ENCODE data around the gene KIF21A.

The KIF21A gene

DNA sequence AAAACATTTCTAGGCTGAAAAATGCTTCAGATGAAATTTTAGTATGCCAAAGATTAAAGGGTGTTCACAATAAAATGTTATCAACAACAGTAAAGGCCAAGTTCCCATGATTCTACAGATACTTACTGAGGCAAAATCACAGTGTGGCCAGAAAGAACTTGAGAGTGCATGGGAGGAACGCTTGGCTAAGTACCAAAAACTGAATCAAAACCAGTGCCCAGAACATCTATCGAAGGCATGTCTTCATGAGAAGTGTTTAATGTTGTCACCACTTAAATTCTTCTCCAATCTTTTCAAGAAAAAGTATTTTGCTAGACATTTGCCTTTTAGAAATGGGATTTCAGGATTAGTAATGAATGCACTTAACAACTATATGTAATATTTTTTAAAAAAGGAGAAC, 41.5 kb downstream of the KIF21A start:
- CTCF ChIA-PET: no interaction called here
- H3K9me3 ChIP-seq (ENCODE audit: control extremely low read depth in 1 of 5, control insufficient read depth in 4 of 5, insufficient read depth in 2 of 5, low read depth in 1 of 5, low read length in 4 of 5): no peaks in the 10 kb centered on the region
- H3K27me3 ChIP-seq (replicated peaks in 2 of 5; ENCODE audit: control insufficient read depth in 4 of 5, insufficient read depth in 5 of 5, low read length in 4 of 5): no peaks in the 10 kb centered on the region
- DNase-seq: no peak
- POLR2A ChIA-PET: no interaction called here
- whole genome bisulfite sequencing (ENCODE audit: insufficient coverage): 83% methylated on average over 1 of the region's 2 CpGs
- no peaks in the 10 kb centered on the region for H3K4me1 ChIP-seq (ENCODE audit: control extremely low read depth in 1 of 4, control insufficient read depth in 4 of 4, insufficient read depth in 4 of 4, low read length in 3 of 4)
- no peak overlapping the region for H3K27ac ChIP-seq (ENCODE audit: insufficient read depth in 1 of 2, low read depth in 1 of 2, low read length in 2 of 2, poor library complexity in 1 of 2, severe bottlenecking in 2 of 2)
- H3K36me3 ChIP-seq (ENCODE audit: control insufficient read depth in 4 of 4, insufficient read depth in 4 of 4, low read length in 3 of 4): no peaks in the 10 kb centered on the region
- no peak overlapping the region for H3K4me3 ChIP-seq (ENCODE audit: control insufficient read depth in 1 of 7, extremely low read depth in 1 of 7, insufficient read depth in 4 of 7, low read depth in 2 of 7, low read length in 6 of 7)

DNA sequence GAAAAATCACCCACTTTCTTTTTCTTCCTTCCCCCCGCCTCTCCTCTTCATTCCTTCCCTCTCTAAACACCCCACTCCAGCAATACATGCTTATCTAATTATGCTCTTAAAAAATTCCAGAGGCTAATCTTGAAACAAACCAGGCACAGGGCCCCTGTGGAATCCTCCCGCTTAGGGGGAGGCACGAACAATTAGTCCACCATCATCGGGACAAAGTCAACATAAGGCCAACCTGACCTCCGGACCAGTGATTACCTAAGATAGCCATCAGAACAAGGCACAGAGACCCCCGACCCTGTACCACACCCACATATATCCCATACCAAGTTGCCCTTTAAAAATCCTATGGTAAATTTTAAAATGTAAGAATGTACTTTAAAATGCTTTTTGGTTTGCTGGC, 47.1 kb downstream of the KIF21A start:
- Histone ChIP-seq H3K27me3 (replicated peaks in 2 of 5; ENCODE audit: control insufficient read depth in 4 of 5, insufficient read depth in 5 of 5, low read length in 4 of 5) (no peaks in the 10 kb centered on the region), H3K4me3 (ENCODE audit: control insufficient read depth in 1 of 7, extremely low read depth in 1 of 7, insufficient read depth in 4 of 7, low read depth in 2 of 7, low read length in 6 of 7) (no peak overlapping the region), H3K4me1 (ENCODE audit: control extremely low read depth in 1 of 4, control insufficient read depth in 4 of 4, insufficient read depth in 4 of 4, low read length in 3 of 4) (no peaks in the 10 kb centered on the region), H3K27ac (ENCODE audit: insufficient read depth in 1 of 2, low read depth in 1 of 2, low read length in 2 of 2, poor library complexity in 1 of 2, severe bottlenecking in 2 of 2) (no peak overlapping the region), H3K9me3 (ENCODE audit: control extremely low read depth in 1 of 5, control insufficient read depth in 4 of 5, insufficient read depth in 2 of 5, low read depth in 1 of 5, low read length in 4 of 5) (no peaks in the 10 kb centered on the region), H3K36me3 (ENCODE audit: control insufficient read depth in 4 of 4, insufficient read depth in 4 of 4, low read length in 3 of 4) (no peaks in the 10 kb centered on the region)
- DNase-seq: no peak
- POLR2A ChIA-PET: no interaction called here
- WGBS (ENCODE audit: insufficient coverage): 90% methylated on average over 2 of the region's 6 CpGs
- CTCF ChIA-PET: no interaction called here

DNA sequence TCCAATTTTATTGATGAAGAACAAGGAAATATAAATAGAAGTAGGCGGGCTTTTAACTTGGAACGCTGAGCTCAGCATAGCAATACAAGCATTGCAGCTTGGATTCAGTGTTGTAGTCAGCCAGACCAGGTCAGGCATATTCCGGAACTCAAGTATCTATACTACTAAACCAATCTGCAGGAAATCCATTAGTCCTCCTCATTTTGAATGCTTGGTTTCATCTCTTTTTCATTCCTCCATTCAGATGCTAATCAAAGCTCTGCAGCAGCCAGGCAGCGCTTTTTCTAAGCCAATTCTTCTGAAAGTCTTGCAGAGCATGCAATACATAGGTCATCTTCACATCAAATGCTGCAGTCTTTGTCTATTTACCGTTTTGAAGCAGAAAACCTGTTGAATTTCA, 49.0 kb downstream of the KIF21A start:
- ChIA-PET POLR2A (no interaction called here), CTCF (no interaction called here)
- Histone ChIP-seq H3K27me3 (replicated peaks in 2 of 5; ENCODE audit: control insufficient read depth in 4 of 5, insufficient read depth in 5 of 5, low read length in 4 of 5) (no peaks in the 10 kb centered on the region), H3K36me3 (ENCODE audit: control insufficient read depth in 4 of 4, insufficient read depth in 4 of 4, low read length in 3 of 4) (no peaks in the 10 kb centered on the region), H3K4me3 (ENCODE audit: control insufficient read depth in 1 of 7, extremely low read depth in 1 of 7, insufficient read depth in 4 of 7, low read depth in 2 of 7, low read length in 6 of 7) (no peak overlapping the region), H3K27ac (ENCODE audit: insufficient read depth in 1 of 2, low read depth in 1 of 2, low read length in 2 of 2, poor library complexity in 1 of 2, severe bottlenecking in 2 of 2) (no peak overlapping the region), H3K4me1 (ENCODE audit: control extremely low read depth in 1 of 4, control insufficient read depth in 4 of 4, insufficient read depth in 4 of 4, low read length in 3 of 4) (no peaks in the 10 kb centered on the region), H3K9me3 (ENCODE audit: control extremely low read depth in 1 of 5, control insufficient read depth in 4 of 5, insufficient read depth in 2 of 5, low read depth in 1 of 5, low read length in 4 of 5) (no peaks in the 10 kb centered on the region)
- WGBS (ENCODE audit: insufficient coverage): 70% methylated on average over 3 of the region's 5 CpGs
- DNase-seq: no peak

DNA sequence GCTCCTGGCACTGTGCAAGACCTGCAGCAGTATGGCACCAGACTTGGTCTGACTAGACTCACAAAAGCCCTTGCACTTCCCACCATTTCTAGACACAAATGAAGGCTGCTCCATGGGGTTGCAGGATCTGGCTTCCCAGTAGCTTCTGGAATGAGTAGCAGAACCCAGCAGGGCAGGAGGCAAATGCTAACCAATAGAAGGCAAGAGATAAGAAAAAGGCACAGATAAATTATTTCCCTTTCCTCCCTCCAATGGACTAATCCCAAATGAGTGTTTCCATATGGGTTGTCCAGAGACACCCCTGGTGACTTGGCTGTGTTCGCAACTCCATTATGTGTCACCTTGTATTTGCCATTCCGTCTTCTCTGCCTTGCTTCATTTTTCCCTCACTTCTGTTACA, 49.7 kb downstream of the KIF21A start:
- WGBS (ENCODE audit: insufficient coverage): 100% methylated on average over 1 of the region's 2 CpGs
- no peak for DNase-seq
- H3K27me3 ChIP-seq (replicated peaks in 2 of 5; ENCODE audit: control insufficient read depth in 4 of 5, insufficient read depth in 5 of 5, low read length in 4 of 5): no peaks in the 10 kb centered on the region
- POLR2A ChIA-PET: no interaction called here
- no peaks in the 10 kb centered on the region for H3K9me3 ChIP-seq (ENCODE audit: control extremely low read depth in 1 of 5, control insufficient read depth in 4 of 5, insufficient read depth in 2 of 5, low read depth in 1 of 5, low read length in 4 of 5)
- H3K36me3 ChIP-seq (ENCODE audit: control insufficient read depth in 4 of 4, insufficient read depth in 4 of 4, low read length in 3 of 4): no peaks in the 10 kb centered on the region
- no peak overlapping the region for H3K27ac ChIP-seq (ENCODE audit: insufficient read depth in 1 of 2, low read depth in 1 of 2, low read length in 2 of 2, poor library complexity in 1 of 2, severe bottlenecking in 2 of 2)
- CTCF ChIA-PET: no interaction called here
- H3K4me1 ChIP-seq (ENCODE audit: control extremely low read depth in 1 of 4, control insufficient read depth in 4 of 4, insufficient read depth in 4 of 4, low read length in 3 of 4): no peaks in the 10 kb centered on the region
- no peak overlapping the region for H3K4me3 ChIP-seq (ENCODE audit: control insufficient read depth in 1 of 7, extremely low read depth in 1 of 7, insufficient read depth in 4 of 7, low read depth in 2 of 7, low read length in 6 of 7)

DNA sequence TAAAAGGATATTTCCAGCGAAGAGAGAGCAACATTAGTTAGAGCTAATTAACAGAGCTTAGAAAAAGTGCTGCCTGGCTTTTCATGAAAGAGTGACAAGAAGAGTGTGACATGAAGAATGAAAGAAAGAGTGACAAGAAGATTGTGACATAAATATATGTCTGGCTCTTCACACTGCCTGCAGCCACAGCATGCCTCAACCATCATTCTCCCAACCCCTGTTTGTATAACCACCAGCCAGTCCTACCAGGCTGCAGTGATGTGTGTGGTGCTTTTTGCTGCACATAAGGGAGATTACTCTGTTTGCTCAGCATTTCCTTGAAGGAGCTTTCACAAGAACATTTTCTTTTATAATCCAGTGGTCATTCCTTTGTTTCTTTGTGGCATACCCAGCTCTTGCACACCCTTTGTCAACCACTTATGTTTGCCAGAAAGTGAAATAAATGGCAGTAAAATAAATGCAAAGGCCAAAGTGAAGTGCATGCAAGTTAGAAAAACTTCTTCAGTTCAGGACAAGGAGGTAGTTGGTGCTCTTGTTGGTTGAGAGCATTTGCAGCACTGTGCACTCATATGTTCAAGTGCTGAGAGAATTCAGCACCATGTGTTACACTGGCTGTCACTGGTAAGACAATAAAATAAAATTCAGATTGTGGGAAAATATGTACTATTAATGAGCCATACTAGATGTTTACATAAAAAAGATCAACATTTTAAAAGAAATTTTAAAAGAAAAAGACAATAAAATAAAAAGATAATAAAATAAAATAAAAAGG, 50.6 kb downstream of the KIF21A start:
- no peaks in the 10 kb centered on the region for H3K27me3 ChIP-seq (replicated peaks in 2 of 5; ENCODE audit: control insufficient read depth in 4 of 5, insufficient read depth in 5 of 5, low read length in 4 of 5)
- no peak overlapping the region for H3K4me3 ChIP-seq (ENCODE audit: control insufficient read depth in 1 of 7, extremely low read depth in 1 of 7, insufficient read depth in 4 of 7, low read depth in 2 of 7, low read length in 6 of 7)
- ChIA-PET POLR2A (no interaction called here), CTCF (no interaction called here)
- H3K36me3 ChIP-seq (ENCODE audit: control insufficient read depth in 4 of 4, insufficient read depth in 4 of 4, low read length in 3 of 4): no peaks in the 10 kb centered on the region
- 100% methylated on average over 1 of the region's 1 CpG for WGBS (ENCODE audit: insufficient coverage)
- no peaks in the 10 kb centered on the region for H3K9me3 ChIP-seq (ENCODE audit: control extremely low read depth in 1 of 5, control insufficient read depth in 4 of 5, insufficient read depth in 2 of 5, low read depth in 1 of 5, low read length in 4 of 5)
- H3K27ac ChIP-seq (ENCODE audit: insufficient read depth in 1 of 2, low read depth in 1 of 2, low read length in 2 of 2, poor library complexity in 1 of 2, severe bottlenecking in 2 of 2): no peak overlapping the region
- DNase-seq: no peak
- H3K4me1 ChIP-seq (ENCODE audit: control extremely low read depth in 1 of 4, control insufficient read depth in 4 of 4, insufficient read depth in 4 of 4, low read length in 3 of 4): no peaks in the 10 kb centered on the region

DNA sequence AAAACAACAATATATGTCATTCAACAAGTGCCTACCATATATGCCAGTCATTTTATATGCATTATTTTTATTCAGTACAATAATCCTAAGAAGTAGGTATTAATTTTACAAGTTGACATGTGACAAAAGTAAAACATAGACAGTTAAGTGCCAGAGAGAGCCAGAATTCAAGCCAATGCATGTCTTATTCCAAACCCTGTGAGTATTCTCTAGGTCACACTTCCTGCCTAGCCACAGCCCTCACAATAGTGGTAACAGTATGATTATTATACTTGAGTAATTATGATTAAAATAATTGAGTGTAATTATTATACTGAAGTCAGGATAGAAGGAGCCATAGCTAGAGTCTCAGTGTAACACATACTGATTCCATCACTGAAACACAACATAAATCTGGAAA, 52.2 kb downstream of the KIF21A start:
- Histone ChIP-seq H3K4me3 (ENCODE audit: control insufficient read depth in 1 of 7, extremely low read depth in 1 of 7, insufficient read depth in 4 of 7, low read depth in 2 of 7, low read length in 6 of 7) (no peak overlapping the region), H3K9me3 (ENCODE audit: control extremely low read depth in 1 of 5, control insufficient read depth in 4 of 5, insufficient read depth in 2 of 5, low read depth in 1 of 5, low read length in 4 of 5) (no peaks in the 10 kb centered on the region), H3K27ac (ENCODE audit: insufficient read depth in 1 of 2, low read depth in 1 of 2, low read length in 2 of 2, poor library complexity in 1 of 2, severe bottlenecking in 2 of 2) (no peak overlapping the region), H3K36me3 (ENCODE audit: control insufficient read depth in 4 of 4, insufficient read depth in 4 of 4, low read length in 3 of 4) (no peaks in the 10 kb centered on the region), H3K4me1 (ENCODE audit: control extremely low read depth in 1 of 4, control insufficient read depth in 4 of 4, insufficient read depth in 4 of 4, low read length in 3 of 4) (no peaks in the 10 kb centered on the region), H3K27me3 (replicated peaks in 2 of 5; ENCODE audit: control insufficient read depth in 4 of 5, insufficient read depth in 5 of 5, low read length in 4 of 5) (no peaks in the 10 kb centered on the region)
- POLR2A ChIA-PET: interaction anchor here (0.7 kb wide), 1 partner anchor 9 kb away, joined by 3 read pairs; no protein-coding TSS in a partner anchor
- CTCF ChIA-PET: interaction anchor here (0.8 kb wide), 1 partner anchor 9 kb away, joined by 3 read pairs; no protein-coding TSS in a partner anchor
- DNase-seq: no peak

DNA sequence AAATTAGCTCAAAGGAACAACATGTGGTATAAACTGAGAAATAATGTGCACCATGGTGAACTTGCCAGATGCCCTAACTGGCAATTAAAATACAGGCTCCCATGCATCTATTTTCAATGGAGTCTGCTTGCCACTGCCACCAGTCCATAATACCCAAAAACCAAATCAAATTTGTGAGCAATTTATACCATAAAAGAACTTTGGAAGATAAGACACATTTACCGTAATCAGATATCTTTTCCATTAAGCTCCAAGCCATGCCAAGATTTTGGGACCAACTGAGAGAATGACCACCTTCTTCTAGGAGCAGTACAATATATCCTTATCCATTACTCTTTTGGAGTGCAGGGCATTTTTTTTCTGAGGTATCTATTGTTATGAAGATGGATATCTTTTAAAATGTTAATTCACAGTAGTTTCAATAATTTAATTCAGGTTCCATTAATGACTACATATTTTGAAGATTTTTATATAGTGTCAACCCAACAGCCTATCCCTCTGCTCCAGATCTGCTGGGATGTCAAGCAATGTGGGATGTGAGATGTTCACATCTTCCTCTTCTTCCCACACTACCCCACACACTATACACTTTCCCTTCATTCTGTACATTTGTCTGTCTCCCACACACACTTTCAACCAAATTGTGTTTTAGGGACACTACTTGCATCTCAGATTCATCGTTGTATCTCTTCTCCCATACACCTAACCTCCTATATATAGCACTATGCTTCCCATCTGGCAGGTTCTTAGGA, 53.3 kb downstream of the KIF21A start:
- H3K36me3 ChIP-seq (ENCODE audit: control insufficient read depth in 4 of 4, insufficient read depth in 4 of 4, low read length in 3 of 4): no peaks in the 10 kb centered on the region
- no peaks in the 10 kb centered on the region for H3K4me1 ChIP-seq (ENCODE audit: control extremely low read depth in 1 of 4, control insufficient read depth in 4 of 4, insufficient read depth in 4 of 4, low read length in 3 of 4)
- no peaks in the 10 kb centered on the region for H3K27me3 ChIP-seq (replicated peaks in 2 of 5; ENCODE audit: control insufficient read depth in 4 of 5, insufficient read depth in 5 of 5, low read length in 4 of 5)
- ChIA-PET POLR2A (no interaction called here), CTCF (no interaction called here)
- no peaks in the 10 kb centered on the region for H3K9me3 ChIP-seq (ENCODE audit: control extremely low read depth in 1 of 5, control insufficient read depth in 4 of 5, insufficient read depth in 2 of 5, low read depth in 1 of 5, low read length in 4 of 5)
- H3K4me3 ChIP-seq (ENCODE audit: control insufficient read depth in 1 of 7, extremely low read depth in 1 of 7, insufficient read depth in 4 of 7, low read depth in 2 of 7, low read length in 6 of 7): no peak overlapping the region
- DNase-seq: no peak
- H3K27ac ChIP-seq (ENCODE audit: insufficient read depth in 1 of 2, low read depth in 1 of 2, low read length in 2 of 2, poor library complexity in 1 of 2, severe bottlenecking in 2 of 2): no peak overlapping the region
- 100% methylated on average over 1 of the region's 2 CpGs for WGBS (ENCODE audit: insufficient coverage)
